ENCODE data around the gene DPEP3. TPM values are rescaled to one million over a fixed set of nuclear protein-coding genes. Genes with fewer than 3 reads are reported as not detected.

The DPEP3 gene
- total RNA-seq, 4 donors from 2014 or later: 0.11 to 0.40 TPM; not detected in 2

DNA sequence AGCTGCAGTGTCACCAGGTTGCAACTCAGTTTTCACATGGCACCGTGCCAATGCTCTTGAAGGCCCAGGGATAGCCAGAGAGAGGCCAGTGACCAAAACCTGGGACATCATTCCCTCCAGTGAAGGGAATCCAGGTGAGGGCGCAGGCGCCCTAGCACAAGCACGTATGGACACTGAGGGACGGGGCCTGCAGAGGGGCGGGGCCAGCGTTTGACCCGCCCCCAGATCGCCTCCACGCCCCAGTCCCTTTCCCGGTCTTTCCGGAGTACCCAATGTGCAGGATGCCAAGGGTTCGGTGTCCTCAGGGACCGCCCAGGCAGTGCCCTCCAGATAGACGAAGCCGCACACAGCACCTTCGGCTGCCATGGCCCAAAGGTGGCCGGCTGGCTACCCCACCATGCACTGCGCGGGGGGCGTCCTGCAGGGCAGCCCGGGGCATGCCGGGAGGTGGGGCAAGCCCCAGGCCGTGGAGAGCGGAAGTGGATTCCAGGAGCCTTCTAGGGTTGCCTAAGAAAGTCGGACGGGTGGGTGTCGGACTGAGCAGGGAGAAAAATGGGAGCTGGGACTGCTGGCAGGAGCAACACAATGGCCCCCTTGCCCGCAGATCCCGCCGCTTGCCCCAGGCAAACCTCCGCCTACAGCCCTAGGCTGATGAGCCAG is 16.5 kb downstream of the DPEP3 start:
- DNase-seq: peak; percentile 61 to 69
- H3K4me3 ChIP-seq (replicated peaks in 1 of 3): no peak overlapping the region
- TF ChIP-seq, protein P1, sequence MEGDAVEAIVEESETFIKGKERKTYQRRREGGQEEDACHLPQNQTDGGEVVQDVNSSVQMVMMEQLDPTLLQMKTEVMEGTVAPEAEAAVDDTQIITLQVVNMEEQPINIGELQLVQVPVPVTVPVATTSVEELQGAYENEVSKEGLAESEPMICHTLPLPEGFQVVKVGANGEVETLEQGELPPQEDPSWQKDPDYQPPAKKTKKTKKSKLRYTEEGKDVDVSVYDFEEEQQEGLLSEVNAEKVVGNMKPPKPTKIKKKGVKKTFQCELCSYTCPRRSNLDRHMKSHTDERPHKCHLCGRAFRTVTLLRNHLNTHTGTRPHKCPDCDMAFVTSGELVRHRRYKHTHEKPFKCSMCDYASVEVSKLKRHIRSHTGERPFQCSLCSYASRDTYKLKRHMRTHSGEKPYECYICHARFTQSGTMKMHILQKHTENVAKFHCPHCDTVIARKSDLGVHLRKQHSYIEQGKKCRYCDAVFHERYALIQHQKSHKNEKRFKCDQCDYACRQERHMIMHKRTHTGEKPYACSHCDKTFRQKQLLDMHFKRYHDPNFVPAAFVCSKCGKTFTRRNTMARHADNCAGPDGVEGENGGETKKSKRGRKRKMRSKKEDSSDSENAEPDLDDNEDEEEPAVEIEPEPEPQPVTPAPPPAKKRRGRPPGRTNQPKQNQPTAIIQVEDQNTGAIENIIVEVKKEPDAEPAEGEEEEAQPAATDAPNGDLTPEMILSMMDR (IDR thresholded peaks at IDR 0.05): no peak
- no peak for TF ChIP-seq POLR2A (IDR thresholded peaks at IDR 0.05)
- intact Hi-C loops (cut with DNase I): no loop called here
- WGBS, 2 donors: 64 to 76% methylated on average over 17 to 28 of the region's 32 CpGs
- peak overlapping the region in 2 of 3 donors; percentile 29 to 30 for H3K27ac ChIP-seq
- no peaks in the 10 kb centered on the region for H3K27me3 ChIP-seq
- H3K4me1 ChIP-seq: peaks cover 47 to 84% of the 10 kb centered on the region in 2 donors
- no peaks in the 10 kb centered on the region for H3K9me3 ChIP-seq
- H3K36me3 ChIP-seq: peaks cover 19 to 20% of the 10 kb centered on the region in 2 donors

DNA sequence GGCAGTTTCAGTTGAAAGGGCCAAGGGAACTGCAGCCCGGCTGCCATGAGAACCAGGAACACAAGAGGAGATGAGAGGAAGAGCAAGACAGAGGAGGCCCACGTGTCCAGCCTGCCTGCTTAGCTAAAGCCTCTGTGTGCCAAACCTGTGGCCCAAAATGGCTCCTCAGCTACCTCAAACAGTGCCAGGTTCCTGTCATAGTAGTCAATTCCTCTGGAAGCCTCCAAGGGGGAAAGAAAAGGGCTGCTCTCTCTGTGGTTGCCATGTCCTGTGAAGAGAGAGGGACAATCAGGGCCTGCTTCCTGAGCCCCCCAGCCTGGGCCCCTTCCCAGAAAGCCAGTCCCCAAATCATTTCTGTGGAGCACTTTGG is 17.0 kb downstream of the DPEP3 start:
- H3K36me3 ChIP-seq: peaks cover 23 to 24% of the 10 kb centered on the region in 2 donors
- 71 to 80% methylated on average over 2 of the region's 2 CpGs for WGBS, 2 donors
- H3K27ac ChIP-seq: peak overlapping the region in 2 of 3 donors; percentile 29 to 30

DNA sequence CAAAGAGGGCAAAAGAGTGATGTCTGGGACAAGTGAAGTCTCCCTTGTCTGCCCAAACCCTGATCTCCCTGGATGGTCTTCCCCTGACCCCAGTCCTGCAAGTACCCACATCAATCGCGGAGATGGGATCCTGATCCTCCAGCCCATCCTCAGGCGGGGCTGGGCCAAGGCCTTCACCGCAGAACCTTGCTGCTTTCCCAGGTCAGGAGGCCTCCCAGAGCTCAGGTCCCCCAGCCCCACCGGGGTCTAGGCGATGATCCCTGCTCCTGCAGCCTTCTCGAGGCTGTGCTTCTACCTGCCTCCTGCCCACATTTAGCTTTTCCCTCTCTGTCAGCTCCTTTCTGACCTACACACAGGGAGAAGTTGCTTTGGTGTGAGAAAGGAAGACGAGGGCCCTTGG is 18.2 kb downstream of the DPEP3 start:
- WGBS, 2 donors: 93 to 99% methylated on average over 6 to 8 of the region's 8 CpGs
- no peak overlapping the region for H3K4me3 ChIP-seq (replicated peaks in 1 of 3)
- H3K9me3 ChIP-seq: no peaks in the 10 kb centered on the region
- TF ChIP-seq POLR2A (IDR thresholded peaks at IDR 0.05): no peak
- TF ChIP-seq, protein P1 (IDR thresholded peaks at IDR 0.05): no peak
- peaks cover 23 to 24% of the 10 kb centered on the region in 2 donors for H3K36me3 ChIP-seq
- H3K27ac ChIP-seq: peak overlapping the region in 2 of 3 donors; percentile 15 to 76
- intact Hi-C loops (cut with DNase I): no loop called here
- no peak for DNase-seq
- no peaks in the 10 kb centered on the region for H3K27me3 ChIP-seq
- H3K4me1 ChIP-seq: peaks cover 43 to 79% of the 10 kb centered on the region in 2 donors

More for the DNA sequence above, 17.0 kb downstream of the DPEP3 start:
- Histone ChIP-seq H3K9me3 (no peaks in the 10 kb centered on the region), H3K4me3 (replicated peaks in 1 of 3) (no peak overlapping the region), H3K27me3 (no peaks in the 10 kb centered on the region), H3K4me1 (peaks cover 47 to 84% of the 10 kb centered on the region in 2 donors)
- DNase-seq: no peak
- TF ChIP-seq, protein P1 (IDR thresholded peaks at IDR 0.05): no peak
- intact Hi-C loops (cut with DNase I): no loop called here

DNA sequence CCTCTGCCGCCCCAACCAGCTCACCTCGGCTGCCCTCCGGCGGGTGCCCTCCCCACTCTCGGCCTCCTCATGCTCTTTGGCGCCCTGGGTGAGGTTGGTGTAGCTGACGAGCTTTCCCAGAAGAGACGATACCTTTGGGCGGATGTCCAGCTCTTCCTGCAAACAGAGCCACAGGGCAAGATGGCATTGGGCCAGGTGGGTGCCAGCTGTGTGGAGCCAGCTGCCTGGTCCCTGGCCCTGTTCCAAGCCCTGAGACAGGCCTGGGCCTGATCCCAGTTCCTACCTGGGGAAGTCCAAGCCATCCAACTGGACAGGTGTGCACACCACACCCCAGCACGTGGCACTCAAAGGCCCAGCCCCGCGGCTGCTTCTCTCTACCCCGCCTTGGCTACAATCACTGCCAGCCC is 18.7 kb downstream of the DPEP3 start:
- peak overlapping the region in 2 of 3 donors; percentile 65 to 76 for H3K27ac ChIP-seq
- intact Hi-C loops (cut with DNase I): no loop called here
- H3K36me3 ChIP-seq: peaks cover 23 to 24% of the 10 kb centered on the region in 2 donors
- peak; percentile 95 to 97 for DNase-seq
- H3K9me3 ChIP-seq: no peaks in the 10 kb centered on the region
- no peak overlapping the region for H3K4me3 ChIP-seq (replicated peaks in 1 of 3)
- TF ChIP-seq, protein P1 (IDR thresholded peaks at IDR 0.05): no peak
- no peak for TF ChIP-seq POLR2A (IDR thresholded peaks at IDR 0.05)
- no peaks in the 10 kb centered on the region for H3K27me3 ChIP-seq
- peaks cover 37 to 73% of the 10 kb centered on the region in 2 donors for H3K4me1 ChIP-seq
- 49 to 53% methylated on average over 4 to 11 of the region's 13 CpGs for WGBS, 2 donors

DNA sequence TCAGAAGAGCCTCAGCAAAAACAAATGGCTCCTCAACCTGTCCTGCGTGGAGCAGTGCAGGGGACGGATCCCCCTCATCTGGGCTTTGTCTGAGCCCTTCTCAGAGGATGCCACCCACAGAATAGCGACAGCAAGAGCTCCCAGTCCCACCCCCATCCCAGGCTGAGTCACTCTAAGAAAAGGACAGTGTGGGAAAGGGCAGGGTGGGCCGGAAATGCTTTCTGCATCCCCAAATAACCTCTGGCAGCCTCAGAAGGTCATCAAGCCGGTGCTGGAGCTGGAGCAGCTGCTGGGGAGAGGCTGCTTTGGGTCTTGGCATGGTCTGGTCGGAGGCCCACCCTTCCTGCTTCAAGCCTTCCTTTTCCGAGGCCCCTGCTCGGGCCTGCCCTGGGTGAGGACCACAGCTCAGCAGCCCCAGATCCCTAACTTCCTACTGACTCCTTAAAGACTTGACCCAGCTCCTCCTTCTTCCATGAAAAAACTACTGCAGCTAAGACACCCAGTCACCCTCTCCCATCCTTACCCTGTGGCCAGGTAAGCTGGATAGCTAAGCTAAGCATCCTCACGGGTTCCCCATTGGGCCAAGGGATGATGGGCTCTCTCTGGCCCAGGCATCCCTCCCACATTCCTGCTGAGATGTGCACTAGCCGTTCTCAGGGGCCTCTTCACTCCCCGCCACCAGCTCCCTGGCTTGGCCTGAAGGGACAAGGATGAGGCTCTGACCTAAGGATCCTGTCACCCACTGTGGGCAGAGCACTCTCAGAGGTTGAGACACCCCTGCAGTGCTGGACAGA is 20.6 kb downstream of the DPEP3 start:
- Histone ChIP-seq H3K9me3 (no peaks in the 10 kb centered on the region), H3K27ac (peak overlapping the region; percentile 33 to 76 (median 48)), H3K4me3 (replicated peaks in 1 of 3) (no peak overlapping the region), H3K27me3 (no peaks in the 10 kb centered on the region), H3K4me1 (peaks cover 30 to 57% of the 10 kb centered on the region in 2 donors), H3K36me3 (peaks cover 29 to 31% of the 10 kb centered on the region in 2 donors)
- intact Hi-C loops (cut with DNase I): no loop called here
- WGBS, 2 donors: 72 to 86% methylated on average over 9 to 10 of the region's 11 CpGs
- TF ChIP-seq, protein P1 (IDR thresholded peaks at IDR 0.05): no peak
- no peak for TF ChIP-seq POLR2A (IDR thresholded peaks at IDR 0.05)
- DNase-seq: peak in 1 of 2 donors; percentile 28

Measured in thyroid gland (tissue), 4 donors.